HG03439 (cell line): ENCODE measurements around the gene TMEM47.

Experiments
- ATAC-seq: cut with Tn5 transposase; IDR thresholded peaks from one replicate; pipeline ENCODE4 v1.9.1; 2021; ENCODE audit warnings: mild to moderate bottlenecking, moderate library complexity; ENCODE audit not compliant: unreplicated experiment

The TMEM47 gene

GRCh38 chrX:34656842-34657725 lies at the start of gene TMEM47:
Gene TMEM47, minus strand, starts transcription at chrX:34657285. Its CDS starts 256 bp downstream, at chrX:34657029.
- no peak for ATAC-seq

GRCh38 chrX:34687095-34687494 lies 30.0 kb upstream of the TMEM47 start:
- ATAC-seq, result no peak

- ATAC-seq, result no peak
These were observed 2.5 kb upstream of the TMEM47 start for GRCh38 chrX:34659575-34659974.

GRCh38 chrX:34658326-34658725 lies 1.2 kb upstream of the TMEM47 start:
- ATAC-seq, result no peak

GRCh38 chrX:34657726-34658070 lies 613 bp upstream of the TMEM47 start:
- no peak for ATAC-seq

GRCh38 chrX:34656467-34656841 lies 631 bp downstream of the TMEM47 start:
- no peak for ATAC-seq

GRCh38 chrX:34655501-34656455 lies 1.3 kb downstream of the TMEM47 start:
- no peak for ATAC-seq

GRCh38 chrX:34654696-34655490 lies 2.2 kb downstream of the TMEM47 start:
- ATAC-seq, result no peak

- ATAC-seq, result no peak
These were observed 3.3 kb downstream of the TMEM47 start for GRCh38 chrX:34653811-34654210.

- no peak for ATAC-seq
These were observed 14.2 kb downstream of the TMEM47 start for GRCh38 chrX:34642849-34643248.

- no peak for ATAC-seq
These were observed 19.0 kb downstream of the TMEM47 start for GRCh38 chrX:34638116-34638515.

GRCh38 chrX:34634349-34634748 lies 22.7 kb downstream of the TMEM47 start:
- ATAC-seq, result no peak

GRCh38 chrX:34632384-34632783 lies 24.7 kb downstream of the TMEM47 start:
- no peak for ATAC-seq

GRCh38 chrX:34631479-34632220 lies 25.4 kb downstream of the TMEM47 start:
- ATAC-seq, result no peak

- no peak for ATAC-seq
These were observed 27.5 kb downstream of the TMEM47 start for GRCh38 chrX:34629572-34629971.

- ATAC-seq, result no peak
These were observed 32.7 kb downstream of the TMEM47 start for GRCh38 chrX:34624416-34624815.

GRCh38 chrX:34619920-34620319 lies 37.2 kb downstream of the TMEM47 start:
- no peak for ATAC-seq

GRCh38 chrX:34612036-34612435 lies 45.0 kb downstream of the TMEM47 start:
- ATAC-seq, result no peak

- ATAC-seq, result no peak
These were observed 58.7 kb downstream of the TMEM47 start for GRCh38 chrX:34598362-34598761.

GRCh38 chrX:34586936-34587335 lies 70.1 kb downstream of the TMEM47 start:
- ATAC-seq, result no peak
